Astrocyte (in vitro differentiated cells and primary cell): ENCODE measurements around the gene FGD5. TPM values are rescaled to one million over a fixed set of nuclear protein-coding genes. Genes with fewer than 3 reads are reported as not detected.

Experiments used
- DNase-seq: peaks from one replicate; pipeline ENCODE4 v3.0.0-alpha.2; 2010; ENCODE audit warnings: low read depth
- FAIRE-seq: peaks from 2 replicates; lab custom pipeline; 2011; peaks lifted over from hg19 to GRCh38; lab: Jason Lieb, UNC
- H2AFZ ChIP-seq: 2 replicates; pipeline ENCODE4 v1.6.0; 2012; ENCODE audit warnings: low read depth, low read length, inconsistent platforms
- H3K27ac ChIP-seq: 2 replicates; pipeline ENCODE4 v1.5.1; 2011; ENCODE audit warnings: low read depth, low read length, inconsistent platforms
- H3K27me3 ChIP-seq: 2 replicates; pipeline ENCODE4 v1.6.0; 2011; ENCODE audit warnings: low read length, inconsistent platforms; ENCODE audit not compliant: insufficient read depth
- H3K36me3 ChIP-seq: 2 replicates; pipeline ENCODE4 v1.5.1; 2011; ENCODE audit warnings: low read length, inconsistent platforms; ENCODE audit not compliant: insufficient read depth
- H3K4me1 ChIP-seq: 2 replicates; pipeline ENCODE4 v1.5.1; 2011; ENCODE audit warnings: low read length, inconsistent platforms; ENCODE audit not compliant: insufficient read depth
- H3K4me2 ChIP-seq: 2 replicates; pipeline ENCODE4 v1.6.0; 2012; ENCODE audit warnings: low read length, inconsistent platforms
- H3K4me3 ChIP-seq: 2 replicates; pipeline ENCODE4 v1.5.1; 2011; ENCODE audit warnings: low read depth, mild to moderate bottlenecking, low read length, inconsistent platforms; ENCODE audit not compliant: insufficient read depth
- H3K79me2 ChIP-seq: 2 replicates; pipeline ENCODE4 v1.6.0; 2012; ENCODE audit warnings: mild to moderate bottlenecking, low read length, inconsistent platforms; ENCODE audit not compliant: insufficient read depth
- H3K9ac ChIP-seq: 2 replicates; pipeline ENCODE4 v1.6.0; 2012; ENCODE audit warnings: mild to moderate bottlenecking, low read length, inconsistent platforms
- H3K9me3 ChIP-seq: 2 replicates; pipeline ENCODE4 v1.5.1; 2012; ENCODE audit warnings: low read depth, mild to moderate bottlenecking, low read length, inconsistent platforms; ENCODE audit not compliant: insufficient read depth
- H4K20me1 ChIP-seq: 2 replicates; pipeline ENCODE4 v1.6.0; 2012; ENCODE audit warnings: low read length, inconsistent platforms; ENCODE audit not compliant: insufficient read depth
- H3K27ac Mint-ChIP-seq: one replicate; pipeline ENCODE4 v1.8.0; 2021; ENCODE audit warnings: mild to moderate bottlenecking, mixed read lengths; ENCODE audit not compliant: unreplicated experiment
- H3K27me3 Mint-ChIP-seq: one replicate; pipeline ENCODE4 v1.8.0; 2021; ENCODE audit warnings: low read depth, mixed read lengths; ENCODE audit not compliant: unreplicated experiment
- H3K36me3 Mint-ChIP-seq: one replicate; pipeline ENCODE4 v1.8.0; 2021; ENCODE audit warnings: low read depth, mixed read lengths; ENCODE audit not compliant: unreplicated experiment
- H3K4me1 Mint-ChIP-seq: one replicate; pipeline ENCODE4 v1.8.0; 2021; ENCODE audit warnings: low read depth, mixed read lengths; ENCODE audit not compliant: unreplicated experiment
- H3K4me3 Mint-ChIP-seq: one replicate; pipeline ENCODE4 v1.8.0; 2021; ENCODE audit warnings: mild to moderate bottlenecking, moderate library complexity, mixed read lengths; ENCODE audit not compliant: unreplicated experiment
- H3K9me3 Mint-ChIP-seq: one replicate; pipeline ENCODE4 v1.8.0; 2021; ENCODE audit warnings: mild to moderate bottlenecking, mixed read lengths; ENCODE audit not compliant: unreplicated experiment
- EZH2 ChIP-seq: IDR thresholded peaks from 2 replicates; pipeline ENCODE4 v1.6.1; 2012; ENCODE audit warnings: mild to moderate bottlenecking, low read length, inconsistent platforms; ENCODE audit not compliant: insufficient read depth
- total RNA-seq: library from RNA; stranded (reverse); gene quantifications from 2 replicates; pipeline ENCODE4 v1.2.1, GENCODE V29; 2021
- TF ChIP-seq, protein P1 (sequence below): IDR thresholded peaks from 2 replicates; pipeline ENCODE4 v1.5.1; 2011; ENCODE audit warnings: low read depth, mild to moderate bottlenecking, inconsistent platforms, low read length, moderate library complexity; ENCODE audit not compliant: insufficient read depth

Gene FGD5
- total RNA-seq, 1 donor from 2014 or later = 2.0 TPM

GRCh38 chr3:14872706-14873105 is 53.9 kb downstream of the FGD5 start:
- H3K27me3 ChIP-seq = no peaks in the 10 kb centered on the region
- Mint-ChIP-seq H3K27me3 (peaks cover 25% of the 10 kb centered on the region), H3K4me3 (no peak overlapping the region), H3K36me3 (peaks cover 4% of the 10 kb centered on the region), H3K27ac (no peak overlapping the region), H3K4me1 (peaks cover 1% of the 10 kb centered on the region), H3K9me3 (peaks cover 2% of the 10 kb centered on the region)
- FAIRE-seq = no peak
- no peak overlapping the region for H2AFZ ChIP-seq
- no peak overlapping the region for H3K4me3 ChIP-seq
- H3K4me1 ChIP-seq = no peaks in the 10 kb centered on the region
- no peaks in the 10 kb centered on the region for H3K36me3 ChIP-seq
- H3K79me2 ChIP-seq = no peaks in the 10 kb centered on the region
- no peak overlapping the region for H3K9ac ChIP-seq
- TF ChIP-seq EZH2 = no peak
- no peak overlapping the region for H3K27ac ChIP-seq
- H3K4me2 ChIP-seq = no peak overlapping the region
- DNase-seq = no peak
- H4K20me1 ChIP-seq = no peaks in the 10 kb centered on the region
- no peaks in the 10 kb centered on the region for H3K9me3 ChIP-seq

- H4K20me1 ChIP-seq = no peaks in the 10 kb centered on the region
- peaks cover 3% of the 10 kb centered on the region for H3K36me3 Mint-ChIP-seq
- H3K4me3 Mint-ChIP-seq = no peak overlapping the region
Measured at GRCh38 chr3:14874784-14875183, 56.0 kb downstream of the FGD5 start.

GRCh38 chr3:14875411-14876175 is 56.8 kb downstream of the FGD5 start:
- no peak for TF ChIP-seq EZH2
- TF ChIP-seq, protein P1, sequence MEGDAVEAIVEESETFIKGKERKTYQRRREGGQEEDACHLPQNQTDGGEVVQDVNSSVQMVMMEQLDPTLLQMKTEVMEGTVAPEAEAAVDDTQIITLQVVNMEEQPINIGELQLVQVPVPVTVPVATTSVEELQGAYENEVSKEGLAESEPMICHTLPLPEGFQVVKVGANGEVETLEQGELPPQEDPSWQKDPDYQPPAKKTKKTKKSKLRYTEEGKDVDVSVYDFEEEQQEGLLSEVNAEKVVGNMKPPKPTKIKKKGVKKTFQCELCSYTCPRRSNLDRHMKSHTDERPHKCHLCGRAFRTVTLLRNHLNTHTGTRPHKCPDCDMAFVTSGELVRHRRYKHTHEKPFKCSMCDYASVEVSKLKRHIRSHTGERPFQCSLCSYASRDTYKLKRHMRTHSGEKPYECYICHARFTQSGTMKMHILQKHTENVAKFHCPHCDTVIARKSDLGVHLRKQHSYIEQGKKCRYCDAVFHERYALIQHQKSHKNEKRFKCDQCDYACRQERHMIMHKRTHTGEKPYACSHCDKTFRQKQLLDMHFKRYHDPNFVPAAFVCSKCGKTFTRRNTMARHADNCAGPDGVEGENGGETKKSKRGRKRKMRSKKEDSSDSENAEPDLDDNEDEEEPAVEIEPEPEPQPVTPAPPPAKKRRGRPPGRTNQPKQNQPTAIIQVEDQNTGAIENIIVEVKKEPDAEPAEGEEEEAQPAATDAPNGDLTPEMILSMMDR = no peak
- no peaks in the 10 kb centered on the region for H3K4me1 Mint-ChIP-seq
- peaks cover 34% of the 10 kb centered on the region for H3K27me3 Mint-ChIP-seq
- no peaks in the 10 kb centered on the region for H3K4me1 ChIP-seq
- H3K9ac ChIP-seq = no peak overlapping the region
- no peak overlapping the region for H2AFZ ChIP-seq
- H3K79me2 ChIP-seq = no peaks in the 10 kb centered on the region
- H3K4me3 Mint-ChIP-seq = no peak overlapping the region
- H3K27ac ChIP-seq = no peak overlapping the region
- H3K27ac Mint-ChIP-seq = no peak overlapping the region
- no peak overlapping the region for H3K4me3 ChIP-seq
- H3K9me3 ChIP-seq = no peaks in the 10 kb centered on the region
- H3K4me2 ChIP-seq = no peak overlapping the region
- FAIRE-seq (no peak), DNase-seq (no peak)
- H3K36me3 ChIP-seq = no peaks in the 10 kb centered on the region
- H3K36me3 Mint-ChIP-seq = no peaks in the 10 kb centered on the region
- peaks cover 2% of the 10 kb centered on the region for H3K9me3 Mint-ChIP-seq
- no peaks in the 10 kb centered on the region for H4K20me1 ChIP-seq
- H3K27me3 ChIP-seq = peaks cover 2% of the 10 kb centered on the region

More at GRCh38 chr3:14874784-14875183, 56.0 kb downstream of the FGD5 start:
- H3K27ac Mint-ChIP-seq = no peak overlapping the region
- TF ChIP-seq, protein P1 = no peak
- TF ChIP-seq EZH2 = no peak
- peaks cover 2% of the 10 kb centered on the region for H3K9me3 Mint-ChIP-seq
- Histone ChIP-seq H3K27ac (no peak overlapping the region), H3K9me3 (no peaks in the 10 kb centered on the region), H3K9ac (no peak overlapping the region), H3K4me1 (no peaks in the 10 kb centered on the region), H3K27me3 (peaks cover 2% of the 10 kb centered on the region), H3K4me2 (no peak overlapping the region), H3K4me3 (no peak overlapping the region), H3K36me3 (no peaks in the 10 kb centered on the region), H2AFZ (no peak overlapping the region), H3K79me2 (no peaks in the 10 kb centered on the region)
- FAIRE-seq (no peak), DNase-seq (no peak)
- peaks cover 35% of the 10 kb centered on the region for H3K27me3 Mint-ChIP-seq
- H3K4me1 Mint-ChIP-seq = no peaks in the 10 kb centered on the region
